Femur (tissue), 1 donor: ENCODE measurements around the gene RNF111.
"Not testable (repeated sequence)": the region's sequence is repeated elsewhere in the genome, so short reads cannot be mapped to it uniquely, and the experiment has no call there.

Experiments
- DNase-seq: peaks from one replicate; pipeline ENCODE4 v3.0.0-alpha.2; 2017

The RNF111 gene

DNA sequence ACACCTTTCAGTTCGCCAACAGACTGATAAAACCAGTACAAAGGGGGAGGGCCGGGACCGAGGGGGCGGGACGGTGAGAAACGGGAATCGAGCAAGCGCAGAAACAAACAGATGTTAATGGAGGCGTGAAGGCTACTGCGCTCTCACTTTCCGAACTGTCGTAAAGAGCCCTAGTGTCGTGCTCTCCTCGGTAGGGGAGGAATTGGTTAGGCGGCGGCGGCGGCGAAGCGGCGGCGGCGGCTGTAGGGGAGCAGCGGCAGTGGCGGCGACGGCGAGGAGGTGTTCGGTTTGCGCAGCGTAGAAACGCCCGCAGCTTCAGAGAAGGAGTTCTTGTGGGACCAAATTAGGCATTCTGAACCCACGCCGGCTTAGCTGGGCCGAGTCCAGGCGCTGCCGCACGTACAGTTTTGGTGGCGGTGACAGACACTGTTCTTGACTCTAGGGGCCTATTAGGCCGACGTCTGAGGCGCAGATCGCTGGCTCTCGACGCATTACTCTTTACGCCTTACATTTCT, at the start of gene RNF111:
RNF111 (plus strand) TSS at position 173 of the 515 bp plus-strand sequence. CDS start 43,160 bp downstream, outside the sequence.
- DNase-seq, result peak; percentile 95

DNA sequence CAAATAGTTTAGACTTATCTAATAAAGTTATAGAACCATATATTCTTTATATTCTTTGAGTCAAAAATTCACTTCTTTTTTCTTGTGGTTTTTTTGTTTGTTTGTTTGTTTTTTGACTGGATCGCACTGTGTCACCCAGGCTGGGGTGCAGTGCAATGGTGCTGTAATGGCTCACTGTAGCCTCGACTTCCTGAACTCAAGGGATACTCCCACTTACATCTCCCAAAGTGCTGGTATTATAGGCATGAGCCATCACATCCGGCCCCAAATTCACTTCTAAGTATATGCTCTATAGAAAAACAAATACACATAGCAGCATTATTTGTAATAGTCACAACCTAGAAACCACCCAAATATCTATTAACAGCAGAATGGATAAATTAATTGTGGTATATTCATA, 40.3 kb upstream of the RNF111 start:
- DNase-seq, result no peak

DNA sequence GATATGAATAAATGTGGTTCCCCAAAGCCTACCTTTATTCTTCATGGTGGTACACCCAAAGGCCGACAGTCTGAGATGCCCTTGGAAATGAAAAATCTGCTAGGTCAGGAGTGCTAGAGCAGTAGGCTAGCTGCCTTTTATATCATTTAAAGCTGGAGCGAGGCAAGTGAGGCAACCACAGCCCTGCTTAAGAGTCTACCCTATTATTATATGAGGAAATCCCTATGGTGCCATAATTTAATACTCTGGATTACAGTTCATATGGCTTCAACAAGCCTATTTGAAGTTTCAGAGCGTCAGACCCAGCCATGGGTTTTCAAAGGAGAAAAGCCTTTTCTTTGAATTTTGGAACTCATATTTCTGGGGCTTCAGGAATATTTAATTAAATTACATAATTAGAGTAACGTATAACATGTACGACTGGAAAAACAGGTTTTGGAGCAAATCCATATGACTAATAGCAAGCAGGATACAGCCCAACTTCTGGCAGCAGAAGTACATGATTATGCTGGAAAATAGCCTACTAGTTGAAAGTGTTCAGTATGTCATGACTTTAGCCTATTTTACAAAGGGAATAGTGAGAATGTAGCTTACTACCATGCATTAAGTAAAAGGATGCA, 36.0 kb upstream of the RNF111 start:
- no peak for DNase-seq

DNA sequence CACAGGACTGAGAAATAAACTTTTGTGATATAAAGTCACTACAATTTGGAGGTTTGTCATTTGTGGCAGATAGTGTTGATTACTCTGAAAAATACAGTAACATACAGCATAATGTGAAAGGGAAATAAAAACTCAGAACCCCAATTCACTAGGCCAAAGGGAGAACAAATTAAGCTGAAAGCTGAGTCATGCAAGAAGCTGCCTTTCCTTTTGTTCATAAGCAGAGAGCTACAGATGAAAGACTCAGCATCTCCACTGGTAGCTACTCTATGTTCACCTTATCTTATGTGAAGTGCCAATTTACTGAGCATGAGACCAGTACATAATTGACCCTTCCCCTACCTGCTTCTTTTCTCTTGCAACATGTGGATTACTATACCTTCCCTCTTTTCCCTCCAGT, 34.7 kb upstream of the RNF111 start:
- no peak for DNase-seq

DNA sequence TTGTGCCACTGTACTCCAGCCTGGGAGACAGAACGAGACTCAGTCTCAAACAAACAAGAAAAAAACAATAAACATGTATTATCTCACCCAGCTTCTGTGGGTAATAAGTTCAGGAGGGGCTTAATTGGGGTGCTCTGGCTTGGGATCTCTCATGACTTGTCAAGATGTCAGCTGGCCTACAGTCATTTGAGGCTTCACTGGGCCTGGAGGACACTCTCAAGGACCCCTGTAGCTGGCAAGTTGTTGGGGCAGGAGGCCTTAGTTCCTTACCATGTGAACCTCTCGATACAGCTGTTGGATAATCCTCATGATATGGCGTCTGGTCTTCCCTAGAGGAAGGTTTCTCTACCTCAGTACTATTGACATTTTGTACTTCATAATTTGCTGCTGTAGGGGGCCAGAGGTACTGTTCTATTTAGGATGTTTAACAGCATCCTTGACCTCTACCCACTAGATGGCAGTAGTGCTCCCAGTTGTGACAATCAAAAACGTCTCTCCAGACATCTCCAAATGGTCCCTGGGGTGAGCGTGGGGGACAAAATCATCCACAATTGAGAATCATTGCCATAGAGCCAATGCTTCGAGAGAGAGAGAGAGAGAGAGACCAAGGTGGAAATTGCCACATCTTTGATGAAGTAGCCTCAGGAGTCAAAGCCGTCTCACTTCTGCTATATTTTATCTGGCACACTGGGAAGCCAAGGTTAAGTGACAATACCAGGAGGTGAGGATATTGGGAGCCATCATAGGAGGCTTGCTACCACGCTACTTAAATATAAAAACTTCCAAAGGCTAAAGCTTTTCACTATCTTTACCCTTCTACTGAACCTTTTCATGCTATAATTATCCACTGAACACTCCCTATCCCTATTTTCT, 30.1 kb upstream of the RNF111 start:
- peak; percentile 41 for DNase-seq

DNA sequence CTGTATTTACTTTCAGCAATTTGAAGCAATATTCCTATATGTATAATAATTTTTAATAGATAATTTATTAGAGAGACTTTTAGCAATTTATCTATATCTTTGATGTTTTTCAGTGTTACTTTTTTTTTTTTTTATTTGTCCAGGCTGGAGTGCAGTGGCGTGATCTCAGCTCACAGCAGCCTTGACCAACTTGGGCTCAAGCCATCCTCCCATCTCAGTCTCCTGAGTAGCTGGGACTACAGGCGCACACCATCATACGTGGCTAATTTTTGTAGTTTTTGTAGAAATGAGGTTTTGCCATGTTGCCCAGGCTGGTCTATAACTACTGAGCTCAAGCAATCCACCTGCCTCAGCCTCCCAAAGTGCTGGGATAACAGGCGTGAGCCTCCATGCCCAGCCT, 28.7 kb upstream of the RNF111 start:
- no peak for DNase-seq

DNA sequence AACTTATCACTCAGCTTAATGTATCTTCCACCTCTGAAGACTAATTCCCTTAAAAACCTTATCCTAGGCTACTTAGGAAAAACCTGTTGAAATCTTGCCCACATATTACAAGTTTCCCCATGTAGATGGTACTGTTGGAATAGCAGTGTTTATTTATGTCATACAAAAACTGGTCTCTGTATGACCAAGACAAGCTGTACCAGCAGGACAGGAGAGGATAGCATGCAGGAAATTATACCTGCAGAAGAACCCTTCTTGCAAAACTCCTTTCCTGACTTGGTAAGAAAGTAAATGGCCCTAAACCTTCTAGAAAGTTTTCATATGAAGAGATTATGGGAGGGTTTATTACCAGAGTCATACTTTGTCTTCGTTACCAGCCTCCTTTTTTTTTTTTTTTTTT, 25.3 kb upstream of the RNF111 start:
- DNase-seq, result no peak

DNA sequence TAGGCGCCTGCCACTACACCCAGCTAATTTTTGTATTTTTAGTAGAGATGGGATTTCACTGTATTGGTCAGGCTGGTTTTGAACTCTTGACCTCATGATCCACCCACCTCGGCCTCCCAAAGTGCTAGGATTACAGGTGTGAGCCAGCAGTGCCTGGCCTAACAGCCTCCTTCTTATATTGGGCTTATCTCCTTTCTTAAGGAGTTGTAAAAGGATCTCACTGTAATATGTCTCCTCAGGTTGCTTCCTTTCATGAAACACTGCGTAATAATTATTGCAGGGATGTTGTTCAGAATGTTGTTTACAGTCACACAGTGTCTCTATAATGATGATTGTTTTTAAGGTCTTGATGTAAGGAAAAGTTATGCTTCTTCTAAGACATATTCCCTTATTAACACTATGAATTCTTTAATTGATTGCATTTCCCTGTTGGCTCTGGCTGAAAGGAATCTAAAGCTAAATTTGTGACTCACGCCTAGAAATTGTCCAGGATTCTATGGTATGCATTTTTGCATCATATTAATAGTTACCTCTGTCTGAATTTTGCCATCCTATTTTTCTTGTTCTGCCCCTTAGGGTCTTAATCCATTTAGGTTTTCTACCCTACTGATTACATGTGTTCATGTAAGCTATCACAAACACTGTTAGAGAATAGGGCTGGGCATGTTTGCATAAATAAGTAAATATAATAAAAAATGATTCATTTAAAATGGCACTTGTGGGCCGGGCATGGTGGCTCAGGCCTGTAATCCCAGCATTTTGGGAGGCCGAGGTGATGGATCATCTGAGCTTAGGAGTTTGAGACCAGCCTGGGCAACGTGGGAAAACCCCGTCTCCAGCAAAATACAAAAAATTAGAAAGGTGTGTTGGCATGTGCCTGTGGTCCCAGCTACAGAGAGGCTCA, 24.5 kb upstream of the RNF111 start:
- no peak for DNase-seq

DNA sequence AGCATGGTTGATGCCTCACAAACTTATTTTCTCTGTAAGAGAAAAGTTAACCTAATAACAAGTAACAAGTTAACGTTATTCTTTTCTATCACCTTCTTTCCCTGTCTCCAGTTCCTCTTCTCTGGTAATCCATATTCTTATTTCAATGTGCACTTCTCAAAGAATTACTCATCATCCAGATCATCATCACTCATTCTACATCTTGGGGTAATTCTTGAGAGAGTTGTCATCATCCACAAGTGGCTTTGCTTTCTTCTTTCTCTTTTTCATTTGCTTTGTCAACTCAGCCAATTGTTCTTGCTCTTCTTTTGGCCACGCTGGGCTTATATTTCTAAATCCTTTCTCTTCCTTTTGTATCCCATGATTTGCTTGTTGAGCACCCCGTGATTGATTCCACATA, 20.8 kb upstream of the RNF111 start:
- no peak for DNase-seq

DNA sequence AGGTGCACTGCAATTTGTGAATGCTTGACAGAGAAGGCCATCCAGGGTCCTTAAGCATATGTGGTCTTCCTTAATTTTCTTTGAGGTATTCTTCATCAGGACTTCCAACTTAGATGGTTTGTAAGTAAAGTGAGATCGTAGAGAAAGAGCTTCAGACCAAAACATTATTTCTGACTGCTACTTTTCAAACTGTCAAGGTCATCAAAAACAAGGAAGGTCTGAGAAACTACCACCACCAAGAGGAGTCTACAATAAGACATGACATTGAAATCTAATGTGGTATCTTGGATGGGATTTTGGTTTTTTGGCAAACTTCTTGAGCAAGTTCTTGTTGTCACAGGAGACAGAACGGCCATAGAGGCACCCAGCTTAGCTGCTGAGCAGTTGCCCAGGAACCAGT, 20.0 kb upstream of the RNF111 start:
- no peak for DNase-seq

DNA sequence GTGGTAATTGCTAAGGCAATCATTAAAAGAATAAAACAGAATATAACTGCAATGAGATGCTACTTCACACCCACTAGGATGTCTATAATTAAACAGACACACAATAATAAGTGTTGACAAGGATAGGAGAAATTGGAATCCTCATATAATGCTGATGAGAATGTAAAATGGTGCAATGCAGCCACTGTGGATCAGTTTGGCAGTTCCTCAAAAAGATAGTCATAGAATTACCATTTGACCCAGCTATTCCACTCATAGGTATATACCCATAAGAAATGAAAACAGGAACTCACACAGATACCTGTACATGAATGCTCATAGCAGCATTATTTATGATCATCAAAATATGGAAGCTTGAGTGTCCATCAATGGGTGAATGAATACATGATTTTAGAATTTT, 9.6 kb upstream of the RNF111 start:
- DNase-seq, result no peak

DNA sequence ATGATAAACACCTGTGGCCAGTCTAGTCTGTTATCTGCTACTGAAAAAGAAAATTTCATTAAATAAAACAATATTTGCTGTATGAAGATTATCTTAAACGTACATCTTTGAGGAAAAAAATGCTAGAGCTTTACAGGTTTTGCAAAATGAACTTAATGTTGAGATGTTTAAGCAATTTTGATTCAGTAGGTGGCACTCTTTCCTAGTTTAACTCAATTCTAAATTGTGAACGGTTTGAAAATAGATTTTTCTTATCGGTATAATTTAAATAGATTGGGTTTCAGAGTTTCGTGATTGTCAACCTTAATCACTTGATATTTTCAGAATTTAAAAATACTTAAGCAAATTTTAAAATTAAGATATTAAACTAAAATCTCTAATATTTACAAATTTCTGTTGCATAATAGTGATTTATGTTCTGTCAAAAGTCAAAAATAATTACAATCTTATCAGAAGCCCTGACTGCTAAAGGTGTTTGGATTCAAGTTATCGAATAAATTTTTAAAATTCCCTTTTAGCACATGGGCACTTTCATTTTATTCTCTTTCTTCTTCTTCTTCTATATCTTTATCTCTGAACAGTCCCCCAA, 7.0 kb upstream of the RNF111 start:
- DNase-seq, result no peak

DNA sequence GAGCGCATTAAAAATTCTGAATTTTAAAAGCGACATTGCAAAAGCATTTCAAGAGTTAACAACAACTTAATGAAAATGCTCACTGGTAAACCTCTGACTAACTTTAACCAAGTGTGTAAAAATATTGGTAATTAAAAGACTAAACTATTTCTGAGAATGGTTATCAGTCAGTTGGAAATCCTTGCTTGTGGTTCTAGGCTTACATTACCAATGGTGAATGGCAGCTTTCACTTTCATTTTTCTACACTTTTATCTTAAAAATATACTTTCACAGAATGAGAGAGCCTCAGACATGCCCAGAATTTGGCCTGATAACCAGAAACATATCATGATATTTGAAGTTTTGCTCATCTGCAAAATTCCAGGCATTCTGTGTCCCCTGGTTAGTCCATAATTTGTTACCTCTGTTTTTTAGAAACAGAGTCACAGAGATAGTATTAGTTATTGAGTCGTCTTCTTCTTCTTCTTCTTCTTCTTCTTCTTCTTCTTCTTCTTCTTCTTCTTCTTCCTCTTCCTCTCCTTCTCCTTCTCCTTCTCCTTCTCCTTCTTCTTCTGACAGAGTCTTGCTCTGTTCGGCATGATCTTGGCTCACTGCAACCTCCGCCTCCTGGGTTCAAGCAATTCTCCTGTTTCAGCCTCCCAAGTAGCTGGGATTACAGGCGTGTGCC, 5.5 kb upstream of the RNF111 start:
- no peak for DNase-seq

DNA sequence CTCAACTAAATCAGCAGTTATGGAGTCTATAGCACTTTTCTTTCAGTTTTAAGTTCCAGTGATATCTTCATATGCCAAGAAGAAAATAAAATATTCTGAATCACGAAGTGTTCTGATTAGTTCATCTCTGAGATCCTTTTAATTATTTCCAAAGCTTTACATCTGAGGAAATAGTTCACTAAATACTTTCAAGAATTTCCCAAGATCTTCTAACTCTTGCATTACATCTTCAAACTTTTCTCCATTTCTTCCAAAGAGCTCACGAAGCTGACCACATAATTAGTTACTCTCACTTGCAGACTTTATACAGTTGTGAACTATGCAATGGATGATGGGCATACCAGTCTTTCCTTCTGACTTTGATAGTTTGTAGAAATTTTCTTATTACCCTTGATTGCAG, 4.2 kb upstream of the RNF111 start:
- no peak for DNase-seq

DNA sequence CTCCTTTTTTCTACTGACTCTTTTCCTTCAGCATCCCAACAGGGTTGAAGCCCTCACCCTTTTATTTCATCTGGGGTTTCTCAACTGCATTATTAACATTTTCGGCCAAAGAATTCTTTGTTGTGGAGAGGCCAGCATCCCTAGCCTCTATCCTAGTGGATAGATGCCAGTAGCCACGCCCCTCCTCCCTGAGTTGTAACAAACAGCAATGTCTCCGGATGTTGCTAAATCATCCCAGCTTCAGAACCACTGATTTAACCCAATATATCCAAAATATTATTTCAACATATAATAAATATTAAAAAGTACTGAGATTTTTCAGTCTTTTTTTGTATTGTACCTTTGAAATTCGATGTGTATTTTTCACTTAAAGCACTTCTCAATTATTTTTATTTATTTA, 2.0 kb upstream of the RNF111 start:
- no peak for DNase-seq

DNA sequence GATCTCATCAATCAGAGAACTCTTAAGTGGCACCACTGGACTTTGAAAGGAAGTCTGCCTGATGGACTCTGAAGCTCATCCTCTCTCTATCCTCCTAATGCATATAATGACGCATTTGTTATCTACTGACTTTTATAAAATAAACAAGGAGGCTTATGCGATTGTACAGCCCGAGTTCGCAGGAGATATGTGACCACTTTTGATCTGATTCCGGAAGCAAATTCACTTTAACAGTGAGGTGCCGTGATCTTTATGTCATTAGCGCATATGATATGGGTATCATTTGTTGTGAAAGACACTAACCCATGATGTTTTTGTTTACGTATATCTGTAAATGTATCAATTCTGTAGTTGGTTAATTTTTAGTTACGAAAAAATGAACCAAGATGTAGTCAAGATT, 427 bp upstream of the RNF111 start:
- no peak for DNase-seq

DNA sequence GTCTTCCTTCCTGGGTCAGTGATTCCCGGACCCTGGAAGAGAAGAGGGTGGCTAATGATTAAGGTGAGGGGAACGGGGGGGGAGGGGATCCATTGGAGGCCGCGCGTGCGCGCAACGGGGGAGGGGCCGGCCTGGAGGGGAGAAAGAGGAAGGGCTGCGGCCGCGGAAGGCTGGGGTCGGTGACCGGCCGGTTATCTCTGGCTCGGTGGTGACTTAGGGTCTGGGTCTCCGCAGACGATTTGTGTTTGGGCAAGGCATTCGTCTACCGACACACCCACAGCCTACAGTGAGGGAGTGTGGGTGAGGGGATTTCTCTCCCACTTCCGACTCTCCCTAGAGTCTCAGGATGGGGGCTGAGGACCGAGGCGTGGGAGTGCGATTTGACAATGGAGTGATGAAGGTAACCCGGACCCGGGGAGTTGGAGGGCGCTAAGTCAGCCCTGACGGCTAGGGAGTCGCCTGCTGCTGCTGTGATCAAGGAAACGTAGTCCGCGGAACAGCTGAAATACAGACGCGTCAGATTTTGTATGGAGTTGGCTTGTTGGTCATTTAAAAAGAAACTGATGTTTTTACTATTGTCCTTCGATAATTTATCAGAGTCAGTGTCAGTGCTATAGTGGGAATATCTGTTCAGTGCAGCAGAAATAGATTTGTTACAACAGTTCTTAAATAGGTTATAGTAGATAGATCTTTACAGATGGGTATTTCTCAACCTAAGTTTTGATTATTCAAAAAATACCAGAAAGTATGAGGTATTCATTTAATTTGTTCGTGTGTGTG, 733 bp downstream of the RNF111 start:
- DNase-seq, result peak; percentile 84

DNA sequence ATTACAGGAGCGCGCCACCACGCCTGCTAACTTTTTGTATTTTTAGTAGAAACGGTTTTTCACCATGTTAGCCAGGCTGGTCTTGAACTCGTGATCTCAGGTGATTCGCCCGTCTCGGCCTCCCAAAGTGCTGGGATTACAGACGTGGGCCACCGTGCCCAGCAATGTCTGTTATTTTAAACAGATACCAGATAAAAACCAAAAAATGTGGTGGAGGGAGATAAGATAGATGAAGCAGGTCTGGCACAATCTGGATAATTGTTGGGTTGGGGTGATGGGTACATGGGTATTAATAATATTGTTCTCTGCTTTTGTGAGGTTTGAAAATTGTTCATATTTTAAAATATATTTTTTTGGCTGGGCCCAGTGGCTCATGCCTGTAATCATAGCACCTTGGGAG, 4.7 kb downstream of the RNF111 start:
- DNase-seq, result no peak

DNA sequence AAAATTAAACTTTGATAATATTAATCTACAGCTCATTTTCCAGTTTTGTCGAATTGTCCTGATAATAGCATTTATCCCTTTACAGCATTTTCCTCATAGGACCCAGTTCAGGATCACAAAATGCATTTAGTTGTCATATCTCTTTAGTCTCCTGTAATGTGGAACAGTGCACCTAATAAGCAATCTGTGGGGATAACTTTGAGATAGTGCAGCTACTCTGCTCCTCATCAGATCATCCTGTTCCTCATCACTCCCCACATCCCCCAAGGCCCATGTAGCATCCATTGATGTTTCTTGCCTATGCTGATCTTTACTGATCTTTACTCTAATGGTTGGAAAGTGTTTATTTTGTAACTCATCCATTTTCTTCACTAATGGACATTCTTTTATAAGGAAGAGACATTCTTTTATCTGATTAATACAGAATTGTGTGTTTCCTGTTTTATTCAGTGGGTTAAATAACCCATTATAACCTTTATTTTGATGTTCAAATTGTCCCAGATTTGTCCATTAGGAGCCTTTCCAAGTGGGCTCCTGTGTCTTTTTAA, 7.5 kb downstream of the RNF111 start:
- no peak for DNase-seq

DNA sequence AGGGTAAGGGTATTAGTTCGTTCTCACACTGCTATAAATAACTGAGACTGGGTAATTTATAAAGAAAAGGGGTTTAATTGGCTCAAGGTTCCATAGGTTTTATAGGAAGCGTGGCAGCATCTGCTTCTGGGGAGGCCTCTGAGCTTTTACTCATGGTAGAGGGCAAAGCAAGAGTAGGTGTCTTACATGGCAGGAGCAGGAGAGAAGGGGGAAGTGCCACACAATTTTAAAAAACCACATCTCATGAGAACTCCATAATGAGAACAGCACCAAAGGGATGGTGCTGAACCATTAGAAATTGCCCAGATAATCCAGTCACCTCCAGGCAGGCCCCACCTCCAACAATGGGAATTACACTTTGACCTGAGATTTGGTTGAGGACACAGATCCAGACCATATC, 12.2 kb downstream of the RNF111 start:
- no peak for DNase-seq

DNA sequence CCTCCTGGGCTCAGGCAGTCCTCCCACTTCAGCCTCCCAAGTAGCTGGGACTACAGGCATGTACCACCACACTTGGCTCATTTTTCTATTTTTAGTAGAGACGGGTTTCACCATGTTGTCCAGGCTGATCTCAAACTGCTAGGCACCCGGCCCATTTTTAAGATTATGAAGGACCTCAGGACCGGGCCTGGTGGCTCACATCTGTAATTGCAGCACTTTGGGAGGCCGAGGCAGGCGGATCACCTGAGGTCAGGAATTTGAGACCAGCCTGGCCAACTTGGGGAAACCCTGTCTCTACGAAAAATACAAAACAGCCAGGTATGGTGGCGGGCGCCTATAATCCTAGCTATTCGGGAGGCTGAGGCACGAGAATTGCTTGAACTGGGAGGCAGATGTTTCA, 12.8 kb downstream of the RNF111 start:
- DNase-seq, result not testable (repeated sequence)
